SJSA1 (cell line): ENCODE data around the gene HLA-DPB1. TPM values are rescaled to one million over a fixed set of nuclear protein-coding genes. Genes with fewer than 3 reads are reported as not detected.
"Not testable (repeated sequence)": the region's sequence is repeated elsewhere in the genome, so short reads cannot be mapped to it uniquely, and the experiment has no call there.

Experiments
- DNase-seq, 2 experiments: peaks; one replicate each; pipeline ENCODE4 v3.0.0-alpha.2; 2015 to 2020; ENCODE audit warnings: low spot score in 2 of 2, low read depth in 1 of 2
- H3K27ac ChIP-seq: fragments of 250-450 bp; sonication (Bioruptor Pico); 2 replicates; pipeline ENCODE4 v1.5.1; 2020; ENCODE audit warnings: mild to moderate bottlenecking, moderate library complexity
- H3K27me3 ChIP-seq: fragments of 250-450 bp; sonication (Bioruptor Pico); replicated peaks from 2 replicates; pipeline ENCODE4 v1.5.1; 2020; ENCODE audit warnings: mild to moderate bottlenecking, moderate library complexity
- H3K36me3 ChIP-seq: fragments of 250-450 bp; sonication (Bioruptor Pico); 2 replicates; pipeline ENCODE4 v1.5.1; 2020; ENCODE audit warnings: mild to moderate bottlenecking
- H3K4me1 ChIP-seq: fragments of 250-450 bp; sonication (Bioruptor Pico); replicated peaks from 2 replicates; pipeline ENCODE4 v1.6.1; 2021; ENCODE audit warnings: mild to moderate bottlenecking
- H3K4me3 ChIP-seq: fragments of 250-450 bp; sonication (Bioruptor Pico); 2 replicates; pipeline ENCODE4 v1.5.1; 2020; ENCODE audit warnings: mild to moderate bottlenecking
- H3K9me3 ChIP-seq: fragments of 250-450 bp; sonication (Bioruptor Pico); replicated peaks from 2 replicates; pipeline ENCODE4 v1.5.1; 2020; ENCODE audit warnings: mild to moderate bottlenecking
- total RNA-seq: library from RNA; depleted of rRNA; stranded (reverse); fragments of >200 nt; shearing (Covaris generic); gene quantifications from 2 replicates; pipeline ENCODE4 v1.2.3, GENCODE V29; 2014

Gene HLA-DPB1
- total RNA-seq, 1 experiment from 2014 or later, result not detected

GRCh38 chr6:33061987-33062386 is 13.8 kb upstream of the HLA-DPB1 start:
- DNase-seq, result no peak
- no peak overlapping the region for H3K27ac ChIP-seq
- H3K27me3 ChIP-seq, result peaks cover 41% of the 10 kb centered on the region
- no peaks in the 10 kb centered on the region for H3K36me3 ChIP-seq
- no peaks in the 10 kb centered on the region for H3K9me3 ChIP-seq
- no peak overlapping the region for H3K4me3 ChIP-seq
- H3K4me1 ChIP-seq, result no peaks in the 10 kb centered on the region

- H3K4me1 ChIP-seq, H3K4me3 ChIP-seq: not testable (repeated sequence)
These were observed 12.4 kb upstream of the HLA-DPB1 start for GRCh38 chr6:33063435-33063834.

GRCh38 chr6:33064723-33065122 is 11.1 kb upstream of the HLA-DPB1 start:
- H3K27me3 ChIP-seq, result peaks cover 29% of the 10 kb centered on the region
- H3K4me3 ChIP-seq, result no peak overlapping the region
- no peak for DNase-seq
- no peaks in the 10 kb centered on the region for H3K9me3 ChIP-seq
- no peak overlapping the region for H3K27ac ChIP-seq
- H3K36me3 ChIP-seq, result no peaks in the 10 kb centered on the region
- no peaks in the 10 kb centered on the region for H3K4me1 ChIP-seq

More at GRCh38 chr6:33063435-33063834, 12.4 kb upstream of the HLA-DPB1 start:
- H3K27me3 ChIP-seq, result peaks cover 30% of the 10 kb centered on the region
- not testable (repeated sequence) for H3K9me3 ChIP-seq, DNase-seq, H3K27ac ChIP-seq, H3K36me3 ChIP-seq

GRCh38 chr6:33065312-33065711 is 10.5 kb upstream of the HLA-DPB1 start:
- H3K27me3 ChIP-seq, result peaks cover 29% of the 10 kb centered on the region
- no peak for DNase-seq
- no peak overlapping the region for H3K27ac ChIP-seq
- H3K36me3 ChIP-seq, result no peaks in the 10 kb centered on the region
- H3K4me1 ChIP-seq, result no peaks in the 10 kb centered on the region
- no peaks in the 10 kb centered on the region for H3K9me3 ChIP-seq
- no peak overlapping the region for H3K4me3 ChIP-seq

- Histone ChIP-seq H3K4me1 (no peaks in the 10 kb centered on the region), H3K27me3 (peaks cover 43% of the 10 kb centered on the region), H3K27ac (no peak overlapping the region), H3K36me3 (no peaks in the 10 kb centered on the region), H3K9me3 (no peaks in the 10 kb centered on the region), H3K4me3 (no peak overlapping the region)
- no peak for DNase-seq
These were observed 8.8 kb upstream of the HLA-DPB1 start for GRCh38 chr6:33066917-33067521.

- Histone ChIP-seq H3K36me3 (no peaks in the 10 kb centered on the region), H3K27ac (no peak overlapping the region), H3K4me3 (no peak overlapping the region), H3K4me1 (no peaks in the 10 kb centered on the region), H3K27me3 (peaks cover 38% of the 10 kb centered on the region), H3K9me3 (no peaks in the 10 kb centered on the region)
- DNase-seq, result no peak
These were observed 6.6 kb upstream of the HLA-DPB1 start for GRCh38 chr6:33069021-33069738.

GRCh38 chr6:33070909-33071308 is 4.9 kb upstream of the HLA-DPB1 start:
- Histone ChIP-seq H3K9me3 (no peaks in the 10 kb centered on the region), H3K36me3 (no peaks in the 10 kb centered on the region), H3K4me1 (no peaks in the 10 kb centered on the region), H3K4me3 (no peak overlapping the region), H3K27me3 (peaks cover 33% of the 10 kb centered on the region), H3K27ac (no peak overlapping the region)
- no peak for DNase-seq

- DNase-seq, result no peak
- Histone ChIP-seq H3K27me3 (peaks cover 26% of the 10 kb centered on the region; the same call in 1 of the 2 replicates), H3K36me3 (no peaks in the 10 kb centered on the region), H3K27ac (no peak overlapping the region), H3K4me1 (no peaks in the 10 kb centered on the region), H3K4me3 (no peak overlapping the region), H3K9me3 (no peaks in the 10 kb centered on the region)
These were observed 4.2 kb upstream of the HLA-DPB1 start for GRCh38 chr6:33071569-33071968.

- H3K9me3 ChIP-seq, result no peaks in the 10 kb centered on the region
- no peak overlapping the region for H3K4me3 ChIP-seq
- no peak overlapping the region for H3K27ac ChIP-seq
- no peak for DNase-seq
- H3K27me3 ChIP-seq, result peaks cover 23% of the 10 kb centered on the region; the same call in 1 of the 2 replicates
- no peaks in the 10 kb centered on the region for H3K4me1 ChIP-seq
- no peaks in the 10 kb centered on the region for H3K36me3 ChIP-seq
These were observed 3.2 kb upstream of the HLA-DPB1 start for GRCh38 chr6:33072508-33073100.

- Histone ChIP-seq H3K27me3 (peaks cover 23% of the 10 kb centered on the region; the same call in 1 of the 2 replicates), H3K27ac (no peak within 1 kb of the TSS), H3K4me3 (no peak within 1 kb of the TSS), H3K9me3 (no peaks in the 10 kb centered on the region), H3K36me3 (no peaks in the 10 kb centered on the region), H3K4me1 (no peaks in the 10 kb centered on the region)
- no peak for DNase-seq
These were observed 2.3 kb upstream of the HLA-DPB1 start, which contains the start of gene HLA-DPA1 for GRCh38 chr6:33073431-33073871. Gene HLA-DPA1 (minus strand): TSS chr6:33073649.

- H3K4me1 ChIP-seq, result no peaks in the 10 kb centered on the region
- DNase-seq, result no peak
- no peak overlapping the region for H3K27ac ChIP-seq
- H3K4me3 ChIP-seq, result no peak overlapping the region
- no peaks in the 10 kb centered on the region for H3K36me3 ChIP-seq
- no peaks in the 10 kb centered on the region for H3K9me3 ChIP-seq
- peaks cover 30% of the 10 kb centered on the region for H3K27me3 ChIP-seq
These were observed 602 bp upstream of the HLA-DPB1 start for GRCh38 chr6:33075208-33075567.

GRCh38 chr6:33076406-33076934 is 680 bp downstream of the HLA-DPB1 start:
- Histone ChIP-seq H3K4me3 (no peak overlapping the region), H3K9me3 (no peaks in the 10 kb centered on the region), H3K36me3 (no peaks in the 10 kb centered on the region), H3K27ac (no peak overlapping the region), H3K27me3 (peaks cover 32% of the 10 kb centered on the region), H3K4me1 (no peaks in the 10 kb centered on the region)
- no peak for DNase-seq

- no peak overlapping the region for H3K27ac ChIP-seq
- H3K4me3 ChIP-seq, result no peak overlapping the region
- DNase-seq, result no peak
- peaks cover 24% of the 10 kb centered on the region for H3K27me3 ChIP-seq
- H3K4me1 ChIP-seq, result no peaks in the 10 kb centered on the region
- no peaks in the 10 kb centered on the region for H3K36me3 ChIP-seq
- no peaks in the 10 kb centered on the region for H3K9me3 ChIP-seq
These were observed 2.1 kb downstream of the HLA-DPB1 start for GRCh38 chr6:33077908-33078307.

- no peak for DNase-seq
These were observed 2.7 kb downstream of the HLA-DPB1 start for GRCh38 chr6:33078442-33078841.

More at GRCh38 chr6:33078442-33078841, 2.7 kb downstream of the HLA-DPB1 start:
- Histone ChIP-seq H3K36me3 (no peaks in the 10 kb centered on the region), H3K4me3 (no peak overlapping the region), H3K27me3 (peaks cover 24% of the 10 kb centered on the region), H3K9me3 (no peaks in the 10 kb centered on the region), H3K27ac (no peak overlapping the region), H3K4me1 (no peaks in the 10 kb centered on the region)
